LNCaP clone FGC (cell line): ENCODE measurements around the gene SRP9.

ENCODE experiments used
- DNase-seq: peaks from one replicate; pipeline ENCODE4 v3.0.0-alpha.2; 2011; ENCODE audit warnings: low read depth
- H3K4me3 ChIP-seq: 2 replicates; pipeline ENCODE4 v1.5.1; 2011; ENCODE audit warnings: mild to moderate bottlenecking, low read depth, low read length, control low read depth
- TF ChIP-seq, protein P1 (sequence below): IDR thresholded peaks from 2 replicates; pipeline ENCODE4 v1.5.1; 2012; ENCODE audit warnings: mild to moderate bottlenecking; ENCODE audit not compliant: control insufficient read depth, insufficient read depth; ENCODE audit errors: extremely low read depth

SRP9 gene

DNA sequence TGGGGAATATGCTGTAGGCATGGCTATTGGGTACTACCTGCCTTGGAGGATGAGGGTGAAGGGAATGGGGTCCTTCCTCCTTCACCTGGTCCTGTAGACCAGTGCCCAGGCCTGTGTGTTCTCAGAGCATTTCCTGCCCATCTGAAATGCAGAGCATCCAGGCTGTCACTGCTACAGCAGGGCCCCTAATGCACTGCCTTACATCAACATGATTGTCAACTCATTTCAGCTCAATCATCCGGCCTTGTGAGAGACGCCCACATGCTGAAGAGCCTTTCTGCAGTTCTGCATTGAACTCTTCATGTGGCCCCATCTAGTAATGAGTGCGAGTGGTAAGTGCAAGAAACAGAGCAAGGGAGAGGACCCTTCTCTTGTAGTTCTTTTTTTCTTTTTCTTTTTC, 39.8 kb upstream of the SRP9 start:
- DNase-seq = no peak
- TF ChIP-seq, protein P1, sequence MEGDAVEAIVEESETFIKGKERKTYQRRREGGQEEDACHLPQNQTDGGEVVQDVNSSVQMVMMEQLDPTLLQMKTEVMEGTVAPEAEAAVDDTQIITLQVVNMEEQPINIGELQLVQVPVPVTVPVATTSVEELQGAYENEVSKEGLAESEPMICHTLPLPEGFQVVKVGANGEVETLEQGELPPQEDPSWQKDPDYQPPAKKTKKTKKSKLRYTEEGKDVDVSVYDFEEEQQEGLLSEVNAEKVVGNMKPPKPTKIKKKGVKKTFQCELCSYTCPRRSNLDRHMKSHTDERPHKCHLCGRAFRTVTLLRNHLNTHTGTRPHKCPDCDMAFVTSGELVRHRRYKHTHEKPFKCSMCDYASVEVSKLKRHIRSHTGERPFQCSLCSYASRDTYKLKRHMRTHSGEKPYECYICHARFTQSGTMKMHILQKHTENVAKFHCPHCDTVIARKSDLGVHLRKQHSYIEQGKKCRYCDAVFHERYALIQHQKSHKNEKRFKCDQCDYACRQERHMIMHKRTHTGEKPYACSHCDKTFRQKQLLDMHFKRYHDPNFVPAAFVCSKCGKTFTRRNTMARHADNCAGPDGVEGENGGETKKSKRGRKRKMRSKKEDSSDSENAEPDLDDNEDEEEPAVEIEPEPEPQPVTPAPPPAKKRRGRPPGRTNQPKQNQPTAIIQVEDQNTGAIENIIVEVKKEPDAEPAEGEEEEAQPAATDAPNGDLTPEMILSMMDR = no peak
- H3K4me3 ChIP-seq = no peak overlapping the region

DNA sequence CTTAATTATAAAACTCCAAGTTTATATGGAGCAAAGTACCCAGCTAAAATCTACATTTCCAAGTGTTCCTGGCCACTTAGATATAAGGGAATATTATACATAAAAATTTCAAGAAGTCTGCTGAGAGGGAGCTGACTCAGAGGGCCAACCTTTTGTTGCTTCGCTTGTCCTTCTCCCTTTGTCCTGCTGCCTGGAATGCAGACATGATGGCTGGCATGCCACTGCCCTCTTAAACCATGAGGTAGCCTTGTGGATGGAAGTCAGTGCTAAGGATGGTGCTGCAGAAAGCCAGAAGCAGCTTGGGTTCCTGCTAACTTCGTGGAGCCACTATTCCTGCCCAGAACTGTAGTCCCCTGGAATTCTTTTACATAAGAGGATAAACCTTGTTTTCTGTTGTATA, 38.9 kb upstream of the SRP9 start:
- DNase-seq = no peak
- TF ChIP-seq, protein P1 = no peak
- no peak overlapping the region for H3K4me3 ChIP-seq

DNA sequence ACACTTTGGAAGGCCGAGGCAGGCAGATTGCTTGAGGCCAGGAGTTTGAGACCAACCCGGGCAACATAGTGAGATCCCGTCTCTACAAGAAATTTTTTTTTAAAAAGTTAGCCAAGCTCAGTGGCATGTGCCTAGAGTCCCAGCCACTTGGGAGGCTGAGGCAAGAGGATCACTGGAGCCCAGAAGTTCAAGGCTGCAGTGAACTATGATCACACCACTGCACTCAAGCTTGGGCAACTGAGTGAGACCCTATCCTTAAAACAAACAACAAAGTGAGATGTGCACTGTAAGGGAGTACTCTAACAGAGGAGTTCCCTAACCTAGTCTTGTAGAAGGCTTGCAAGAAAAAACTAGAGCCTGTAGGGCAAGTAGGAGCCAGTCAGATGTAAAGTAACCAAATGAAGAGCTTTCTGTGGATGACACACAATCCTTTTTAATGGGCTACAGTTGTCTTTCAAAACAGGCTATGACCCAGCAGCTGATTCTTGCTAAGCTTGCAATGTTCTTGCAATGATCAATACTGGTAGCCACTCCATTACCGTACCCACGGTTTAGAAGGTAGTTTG, 38.0 kb upstream of the SRP9 start:
- DNase-seq = no peak
- TF ChIP-seq, protein P1 = no peak
- no peak overlapping the region for H3K4me3 ChIP-seq

DNA sequence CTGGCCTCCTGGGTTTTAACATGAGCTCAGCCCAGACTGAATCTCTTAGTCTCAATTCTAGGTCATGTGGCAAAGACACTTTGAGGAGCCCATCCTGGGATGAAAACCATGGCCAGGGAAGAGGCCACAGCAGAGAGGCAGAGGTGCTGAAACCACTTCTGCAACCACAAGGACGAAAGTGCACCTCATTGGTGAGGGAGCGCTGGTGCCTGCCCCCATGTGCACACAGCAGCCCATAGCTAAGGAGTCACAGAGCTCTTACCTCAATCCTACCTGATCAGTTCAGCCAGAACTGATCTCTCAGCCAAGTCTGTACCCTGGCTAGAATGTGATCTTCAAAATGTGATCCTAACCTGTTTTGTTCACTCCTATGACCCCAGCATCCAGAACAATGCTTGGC, 32.9 kb upstream of the SRP9 start:
- no peak overlapping the region for H3K4me3 ChIP-seq
- no peak for DNase-seq
- TF ChIP-seq, protein P1 = no peak

DNA sequence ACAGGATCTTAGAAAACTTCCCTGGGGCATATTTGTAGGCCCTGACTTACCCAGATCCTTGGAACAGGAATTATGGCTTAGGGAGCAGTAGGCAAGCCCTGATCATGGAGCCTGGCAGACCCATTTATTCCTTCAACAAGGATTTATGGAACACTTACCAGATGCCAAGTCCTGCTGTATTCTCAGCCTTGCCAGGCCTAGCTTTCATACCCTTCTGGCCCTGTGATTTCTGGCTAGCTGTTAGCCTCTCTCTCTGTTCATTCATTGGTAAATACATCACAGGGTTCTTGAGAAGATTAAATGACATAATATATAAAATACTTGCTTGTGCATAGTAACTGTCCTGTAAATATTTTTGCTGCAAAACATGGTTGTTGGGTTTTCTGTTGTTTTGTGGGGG, 32.4 kb upstream of the SRP9 start:
- H3K4me3 ChIP-seq = no peak overlapping the region
- no peak for DNase-seq
- TF ChIP-seq, protein P1 = no peak

DNA sequence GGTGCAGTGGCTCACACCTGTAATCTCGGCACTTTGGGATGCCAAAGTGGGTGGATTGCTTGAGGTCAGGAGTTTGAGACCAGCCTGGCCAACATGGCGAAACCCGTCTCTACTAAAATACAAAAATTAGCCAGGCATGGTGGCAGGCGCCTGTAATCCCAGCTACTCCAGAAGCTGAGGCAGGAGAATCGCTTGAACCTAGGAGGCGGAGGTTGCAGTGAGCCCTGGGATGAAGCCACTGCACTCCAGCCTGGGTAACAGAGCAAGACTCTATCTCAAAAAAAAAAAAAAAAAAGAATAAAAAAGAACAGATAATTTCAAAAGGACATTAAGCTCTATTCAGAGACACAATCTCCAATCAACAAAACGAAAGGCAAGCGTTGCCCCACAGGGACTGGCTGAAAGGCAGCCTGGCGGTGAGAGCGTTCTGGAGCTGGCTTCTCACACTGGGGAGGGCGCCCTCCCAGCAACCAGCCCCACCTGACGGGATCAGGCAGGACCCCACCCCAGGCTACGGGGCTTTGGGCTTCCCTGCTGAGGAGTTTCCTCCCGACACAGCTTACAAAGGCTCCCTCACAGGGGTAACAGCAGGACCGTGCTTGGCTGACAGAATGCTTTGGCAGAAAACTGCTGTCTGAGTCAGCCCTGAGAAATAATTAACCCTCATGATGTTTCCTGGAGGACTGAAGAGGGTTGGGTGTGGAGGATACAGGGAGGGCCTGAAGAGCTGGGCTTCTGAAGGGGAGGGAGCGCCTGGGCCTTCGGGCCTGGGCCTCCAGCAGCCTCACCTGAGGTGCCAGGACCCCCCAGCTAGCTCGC, 31.1 kb upstream of the SRP9 start:
- no peak for DNase-seq
- no peak overlapping the region for H3K4me3 ChIP-seq
- TF ChIP-seq, protein P1 = no peak
